HepG2 (cell line): ENCODE data around the gene PARD3. TPM values are rescaled to one million over a fixed set of nuclear protein-coding genes. Genes with fewer than 3 reads are reported as not detected.

Experiments used
- ATAC-seq: fragments of 200-7000 bp; cut with Tn5 transposase; 3 replicates; pipeline ENCODE4 v1.9.1; 2020; ENCODE audit warnings: mild to moderate bottlenecking, moderate library complexity
- BruUV-seq: library from RNA; stranded (reverse); fragments of 400-500 nt; replicated peaks from 2 replicates; lab custom pipeline; 2021; lab: Mats Ljungman, UMichigan
- CTCF ChIA-PET: fragments of 300-600 bp; formaldehyde crosslinking; extraction: SDS; loops from one replicate; lab custom pipeline; 2021; ENCODE audit warnings: low total read pairs, inconsistent platforms, low intra/inter-chr PET ratio; lab: Yijun Ruan, JAX
- POLR2A ChIA-PET: fragments of 350-600 bp; sonication (Branson Sonifier 250); formaldehyde crosslinking; loops from one replicate; lab custom pipeline; 2020; ENCODE audit warnings: antibody characterized with exemption, inconsistent platforms; lab: Yijun Ruan, JAX
- DNase-seq: peaks from one replicate; pipeline ENCODE4 v3.0.0-alpha.2; 2015; ENCODE audit warnings: low spot score
- FAIRE-seq: peaks from 3 replicates; lab custom pipeline; 2011; peaks lifted over from hg19 to GRCh38; lab: Jason Lieb, UNC
- H2AFZ ChIP-seq: one replicate; pipeline ENCODE4 v1.6.1; 2011; ENCODE audit warnings: low read length, inconsistent platforms
- H3K27ac ChIP-seq: fragments of 300-600 bp; 3 replicates; pipeline ENCODE4 v1.8.0; 2011; ENCODE audit warnings: mixed run types, mild to moderate bottlenecking, mixed read lengths, low read length, inconsistent platforms; ENCODE audit not compliant: insufficient read depth; ENCODE audit errors: extremely low read length
- H3K27me3 ChIP-seq, 2 experiments: fragments of 200-600 bp in 1 of 2; 2 replicates in 1 of 2; 3 replicates in 1 of 2; pipeline versions ENCODE4 v1.6.0 to v1.8.0; 2011; ENCODE audit warnings: low read length in 2 of 2, mild to moderate bottlenecking in 2 of 2, moderate library complexity in 2 of 2, inconsistent platforms in 1 of 2; ENCODE audit not compliant: insufficient read depth in 2 of 2, control insufficient read depth in 1 of 2
- H3K36me3 ChIP-seq, 2 experiments: fragments of 200-600 bp in 1 of 2; replicated peaks in 1 of 2; 2 replicates in 1 of 2; 3 replicates in 1 of 2; pipeline versions ENCODE4 v1.5.1 to v1.8.0; 2011; ENCODE audit warnings: low read length in 2 of 2, inconsistent platforms in 1 of 2; ENCODE audit not compliant: insufficient read depth in 2 of 2, control insufficient read depth in 1 of 2
- H3K4me1 ChIP-seq: 2 replicates; pipeline ENCODE4 v1.5.1; 2012; ENCODE audit warnings: low read length, inconsistent platforms; ENCODE audit not compliant: insufficient read depth
- H3K4me2 ChIP-seq: 2 replicates; pipeline ENCODE4 v1.6.0; 2011; ENCODE audit warnings: low read depth, low read length, inconsistent platforms
- H3K4me3 ChIP-seq, 3 experiments: fragments of 200-600 bp in 1 of 3; sonication (generic), shearing (Covaris generic) in 1 of 3; replicated peaks in 1 of 3; 2 replicates each; pipeline ENCODE4 v1.5.1; 2011 to 2016; ENCODE audit warnings: low read length in 3 of 3, inconsistent platforms in 2 of 3, low read depth in 2 of 3, mild to moderate bottlenecking in 2 of 3, control low read depth in 1 of 3, mixed read lengths in 1 of 3; ENCODE audit not compliant: insufficient read depth in 1 of 3
- H3K79me2 ChIP-seq: one replicate; pipeline ENCODE4 v1.6.1; 2011; ENCODE audit warnings: low read length, inconsistent platforms; ENCODE audit not compliant: insufficient read depth
- H3K9ac ChIP-seq: 2 replicates; pipeline ENCODE4 v1.6.0; 2011; ENCODE audit warnings: mild to moderate bottlenecking, low read depth, low read length, inconsistent platforms; ENCODE audit not compliant: insufficient read depth
- H3K9me3 ChIP-seq: 2 replicates; pipeline ENCODE4 v1.5.1; 2012; ENCODE audit warnings: mild to moderate bottlenecking, low read length
- H4K20me1 ChIP-seq: 2 replicates; pipeline ENCODE4 v1.6.0; 2011; ENCODE audit warnings: inconsistent platforms, mild to moderate bottlenecking, low read length, moderate library complexity; ENCODE audit not compliant: insufficient read depth
- ARID3A ChIP-seq: IDR thresholded peaks from 2 replicates; pipeline ENCODE4 v1.6.1; 2012; ENCODE audit warnings: low read depth, low read length, improper control_type of control experiment
- ATF1 ChIP-seq: IDR thresholded peaks from 2 replicates; pipeline ENCODE4 v1.6.1; 2016; ENCODE audit warnings: mild to moderate bottlenecking, control low read depth
- ATF4 ChIP-seq, 2 experiments: fragments of 450-650 bp in 1 of 2; sonication (generic) in 1 of 2; formaldehyde crosslinking; IDR thresholded peaks; 2 replicates each; pipeline versions ENCODE4 v1.5.0 to v1.8.0; 2020 to 2022; ENCODE audit warnings: mild to moderate bottlenecking in 1 of 2, missing genetic modification reagents in 1 of 2
- BCL6 ChIP-seq: IDR thresholded peaks from 2 replicates; pipeline ENCODE4 v1.6.1; 2016; ENCODE audit warnings: missing genetic modification reagents, missing compliant biosample characterization
- CEBPB ChIP-seq: IDR thresholded peaks from 2 replicates; pipeline ENCODE4 v1.6.1; 2011; ENCODE audit warnings: low read depth, low read length, improper control_type of control experiment, borderline replicate concordance
- CENPT ChIP-seq: sonication (generic); formaldehyde crosslinking; IDR thresholded peaks from 2 replicates; pipeline ENCODE4 v1.8.0; 2022; ENCODE audit warnings: low read depth, mild to moderate bottlenecking, moderate library complexity, missing genetic modification reagents
- CTCF ChIP-seq: sonication (generic); formaldehyde crosslinking; IDR thresholded peaks from 2 replicates; pipeline ENCODE4 v1.5.0; 2020; ENCODE audit warnings: mild to moderate bottlenecking, missing genetic modification reagents, moderate library complexity
- FOSL2 ChIP-seq: sonication (generic); formaldehyde crosslinking; IDR thresholded peaks from 2 replicates; pipeline ENCODE4 v1.4.0; 2020; ENCODE audit warnings: missing genetic modification reagents
- GATAD2A ChIP-seq: IDR thresholded peaks from 2 replicates; pipeline ENCODE4 v1.6.1; 2016
- HDAC2 ChIP-seq: sonication (generic); formaldehyde crosslinking; IDR thresholded peaks from 2 replicates; pipeline ENCODE4 v1.4.0; 2020; ENCODE audit warnings: missing genetic modification reagents
- HOXA3 ChIP-seq: sonication (generic); formaldehyde crosslinking; IDR thresholded peaks from 2 replicates; pipeline ENCODE4 v1.5.0; 2020; ENCODE audit warnings: missing genetic modification reagents
- KAT7 ChIP-seq: IDR thresholded peaks from 2 replicates; pipeline ENCODE4 v1.6.1; 2018; ENCODE audit warnings: borderline replicate concordance, missing compliant biosample characterization
- MAX ChIP-seq: IDR thresholded peaks from 2 replicates; pipeline ENCODE4 v1.6.1; 2012; ENCODE audit warnings: inconsistent platforms
- NCOA2 ChIP-seq: sonication (generic); formaldehyde crosslinking; IDR thresholded peaks from 2 replicates; pipeline ENCODE4 v1.8.0; 2022; ENCODE audit warnings: inconsistent platforms
- NR2F2 ChIP-seq: IDR thresholded peaks from 2 replicates; pipeline ENCODE4 v1.6.1; 2012; ENCODE audit warnings: low read depth, inconsistent platforms, borderline replicate concordance
- NR2F6 ChIP-seq, 2 experiments: IDR thresholded peaks; 2 replicates each; pipeline ENCODE4 v1.6.1; 2016; ENCODE audit warnings: antibody characterized with exemption in 1 of 2, mild to moderate bottlenecking in 1 of 2
- SOX5 ChIP-seq: IDR thresholded peaks from 2 replicates; pipeline ENCODE4 v1.6.1; 2016; ENCODE audit warnings: borderline replicate concordance
- STAG1 ChIP-seq: sonication (generic); formaldehyde crosslinking; IDR thresholded peaks from 2 replicates; pipeline ENCODE4 v1.4.0; 2020; ENCODE audit warnings: missing genetic modification reagents
- TCF7 ChIP-seq: sonication (generic); IDR thresholded peaks from 2 replicates; pipeline ENCODE4 v1.6.1; 2016; ENCODE audit warnings: antibody characterized with exemption, low read depth
- ZBTB21 ChIP-seq: sonication (generic); formaldehyde crosslinking; IDR thresholded peaks from 2 replicates; pipeline ENCODE4 v1.4.0; 2020; ENCODE audit warnings: missing genetic modification reagents
- WGBS: methylation state at CpG from one replicate; pipeline ENCODE4 v1.1.6; 2017; ENCODE audit warnings: low lambda C conversion rate; 5-methylcytosine and 5-hydroxymethylcytosine counted together
- in situ Hi-C: cut with HindIII; loops from 2 replicates; pipeline ENCODE4 v1.10.0; 2017; ENCODE audit warnings: low pct_unique_long_range_greater_than_20kb; ENCODE audit not compliant: extremely low pct_ligation_motif_present
- intact Hi-C: fragments of 100-400 bp; cut with micrococcal nuclease; formaldehyde crosslinking; loops from one replicate; pipeline ENCODE4 v1.10.0; 2022; ENCODE audit not compliant: unreplicated experiment
- polyA plus RNA-seq, 8 experiments: library from polyadenylated mRNA; depleted of rRNA in 3 of 8; stranded (reverse) in 7 of 8; unstranded in 1 of 8; fragments of >200 nt; fragmentation: Illumina TruSeq in 4 of 8; extraction: Trizol in 4 of 8; gene quantifications; 2 replicates each; pipeline versions ENCODE4 v1.2.1 to v1.2.3, GENCODE V29; 2011 to 2016; ENCODE audit warnings: low read depth in 4 of 8, missing spikeins in 1 of 8, mixed read lengths in 1 of 8; ENCODE audit not compliant: insufficient read depth in 1 of 8
- total RNA-seq, 5 experiments: library from RNA; depleted of rRNA; stranded (reverse); fragments of >200 nt; fragmentation: Illumina TruSeq; extraction: Trizol; gene quantifications; 2 replicates each; pipeline ENCODE4 v1.2.3, GENCODE V29; 2016; ENCODE audit warnings: low read depth in 1 of 5

The PARD3 gene
- total and polyA plus RNA-seq, 2 of the 13 experiments (the other 11 are each of a cell fraction or from before 2014, with no cell fraction given) = 40.9 to 60.0 TPM

- Histone ChIP-seq H3K4me1 (peaks cover 56% of the 10 kb centered on the region), H3K27ac (peak overlapping the region; percentile 60), H4K20me1 (no peaks in the 10 kb centered on the region), H2AFZ (no peak overlapping the region), H3K79me2 (no peaks in the 10 kb centered on the region), H3K4me2 (peak overlapping the region; percentile 58), H3K9me3 (no peaks in the 10 kb centered on the region; the same call in 1 of the 2 replicates), H3K9ac (0 out of 2 replicates have a peak overlapping the region, but pooled peaks have one; percentile 37), H3K27me3 (no peaks in the 10 kb centered on the region), H3K36me3 (no peaks in the 10 kb centered on the region), H3K4me3 (peak overlapping the region in 2 of 3 experiments; percentile 4 to 19; a peak in 1 of 6 replicates)
- no TSS peak for BruUV-seq
- DNase-seq (peak; percentile 90), FAIRE-seq (peak; percentile 74), ATAC-seq (peak; percentile 79)
- CTCF ChIA-PET = no interaction called here
- WGBS = 8% methylated on average over 11 of the region's 11 CpGs
- intact Hi-C loops = loop anchor here (1.0 to 2.0 kb wide), 2 partner anchors 19 to 110 kb away; no protein-coding TSS in a partner anchor
- in situ Hi-C loops = loop anchor here (10.0 kb wide), 1 partner anchor 897 kb away; the partner anchor contains the start of gene NRP1
- POLR2A ChIA-PET = no interaction called here
- TF ChIP-seq ATF1 (peak; percentile 47; the same call in 1 of the 2 replicates), BCL6 (no peak), ATF4 (CRISPR knock-in tag; IDR thresholded peaks at IDR 0.05) (peak in 1 of 2 experiments; percentile 18; a peak in 1 of 4 replicates), GATAD2A (peak; percentile 63), CEBPB (peak; percentile 46; the same call in 1 of the 2 replicates), CTCF (peak; percentile 47), TCF7 (peak; percentile 37; the same call in 1 of the 2 replicates), HDAC2 (CRISPR knock-in tag) (peak; percentile 64; the same call in 1 of the 2 replicates), FOSL2 (CRISPR knock-in tag) (0 out of 2 replicates have a peak, but pooled peaks have one; percentile 15), CENPT (CRISPR knock-in tag) (no peak), KAT7 (CRISPR knock-in tag) (no peak), MAX (0 out of 2 replicates have a peak, but pooled peaks have one; percentile 22), HOXA3 (CRISPR knock-in tag) (peak; percentile 50; the same call in 1 of the 2 replicates), NR2F2 (peak; percentile 13; the same call in 1 of the 2 replicates), SOX5 (CRISPR knock-in tag) (peak; percentile 66; the same call in 1 of the 2 replicates), NR2F6 (IDR thresholded peaks at IDR 0.05) (peak; percentile 10), NR2F6 (CRISPR knock-in tag; IDR thresholded peaks at IDR 0.05) (no peak), NCOA2 (peak; percentile 59), STAG1 (CRISPR knock-in tag) (peak; percentile 18; the same call in 1 of the 2 replicates), ARID3A (peak; percentile 25; the same call in 1 of the 2 replicates), ZBTB21 (CRISPR knock-in tag) (peak; percentile 71; the same call in 1 of the 2 replicates)
Observed at GRCh38 chr10:34231441-34232180, 583.5 kb downstream of the PARD3 start.
